Stimulated activated CD4-positive, alpha-beta T cell treated with anti-CD3 and anti-CD28 coated beads, Interleukin-1b, Interleukin-23, amount 100 ng/mL, for 4 hours (primary cell): ENCODE results near the gene PTPN7.
"Not testable (repeated sequence)": the region's sequence is repeated elsewhere in the genome, so short reads cannot be mapped to it uniquely, and the experiment has no call there.

Source experiments
- DNase-seq, 2 donors: peaks; one replicate each; pipeline ENCODE4 v3.0.0-alpha.2; 2020; ENCODE audit warnings: low read depth in 2 of 2

Gene PTPN7

GRCh38 chr1:202189918-202190715, 29.7 kb upstream of the PTPN7 start:
- DNase-seq, result no peak

GRCh38 chr1:202189001-202189790, 28.8 kb upstream of the PTPN7 start:
- peak; percentile 71 to 80 for DNase-seq

- no peak for DNase-seq
Observed at GRCh38 chr1:202187697-202188407, 27.4 kb upstream of the PTPN7 start.

GRCh38 chr1:202187041-202187671, 26.8 kb upstream of the PTPN7 start:
- no peak for DNase-seq

DNA sequence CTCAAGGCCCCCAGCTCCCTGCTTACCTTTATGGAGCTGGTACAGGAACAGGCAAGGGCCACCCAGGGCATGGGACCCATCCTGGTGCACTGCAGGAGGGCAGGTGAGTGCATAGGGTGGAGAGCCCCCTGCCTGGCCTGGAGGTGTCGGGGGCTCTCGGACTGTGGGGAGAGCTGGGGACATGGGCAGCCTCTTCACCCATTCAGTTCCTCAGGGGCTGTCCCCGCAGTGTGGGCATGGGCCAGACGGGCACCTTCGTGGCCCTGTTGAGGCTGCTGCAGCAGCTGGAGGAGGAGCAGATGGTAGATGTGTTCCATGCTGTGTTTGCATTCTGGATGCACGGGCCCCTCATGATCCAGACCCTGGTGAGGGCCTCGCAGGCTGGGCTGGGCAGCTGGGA, 25.9 kb upstream of the PTPN7 start:
- no peak for DNase-seq

DNA sequence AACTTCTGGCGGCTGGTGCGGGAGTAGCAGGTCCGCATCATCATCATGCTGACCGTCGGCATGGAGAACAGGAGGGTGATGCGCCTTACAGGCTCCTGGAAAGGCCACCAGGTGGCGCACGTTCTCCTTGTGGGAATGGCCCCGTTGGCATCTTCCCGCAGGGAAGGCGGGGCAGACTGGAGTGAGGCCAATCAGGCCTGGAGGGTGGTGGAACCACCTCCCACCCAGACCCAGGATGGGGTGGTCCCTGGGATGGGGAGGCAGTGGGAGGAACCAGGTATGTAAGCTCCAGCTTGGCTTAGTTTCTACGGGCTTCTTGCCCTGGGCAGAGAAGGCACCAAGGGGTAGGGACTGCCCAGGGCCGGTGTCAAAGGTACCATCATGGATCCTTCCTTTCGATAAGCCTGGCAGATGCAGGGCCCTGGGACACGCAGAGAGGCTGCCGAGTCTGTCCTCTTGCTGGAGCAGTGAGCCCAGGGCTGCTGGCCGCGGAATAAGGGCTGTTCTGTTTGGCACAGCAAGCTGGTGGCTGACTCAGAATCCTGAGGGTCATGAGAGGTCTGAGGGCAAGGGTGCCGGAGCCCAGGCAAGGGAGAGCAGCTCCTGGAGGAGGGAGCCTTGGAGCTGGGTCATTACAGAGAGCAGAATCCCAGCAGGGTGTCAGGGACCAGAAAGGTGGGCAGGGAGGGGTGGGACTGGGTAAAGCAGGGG, 24.5 kb upstream of the PTPN7 start:
- peak; percentile 55 to 72 for DNase-seq

- DNase-seq, result no peak
Observed at GRCh38 chr1:202182040-202182877, 21.9 kb upstream of the PTPN7 start.

DNA sequence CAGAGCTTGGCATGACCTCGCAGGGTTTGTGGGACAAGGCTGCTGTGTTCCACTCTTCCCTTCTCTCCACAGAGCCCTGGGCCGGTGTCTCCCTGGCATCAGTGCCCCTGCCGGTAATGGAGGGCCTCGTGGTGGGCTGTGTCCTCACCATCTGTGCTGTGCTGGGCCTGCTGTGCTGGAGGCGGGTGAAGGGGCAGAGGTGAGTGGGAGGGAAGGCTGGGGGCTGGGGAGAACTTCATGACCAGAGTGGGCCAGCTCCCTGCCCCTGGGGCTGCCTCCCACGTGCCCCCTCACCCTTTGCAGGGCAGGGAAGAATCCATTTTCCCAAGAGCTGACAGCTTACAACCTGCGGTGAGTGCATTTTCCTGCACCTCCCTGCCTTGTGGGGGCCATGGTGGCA, 21.2 kb upstream of the PTPN7 start:
- DNase-seq, result no peak

DNA sequence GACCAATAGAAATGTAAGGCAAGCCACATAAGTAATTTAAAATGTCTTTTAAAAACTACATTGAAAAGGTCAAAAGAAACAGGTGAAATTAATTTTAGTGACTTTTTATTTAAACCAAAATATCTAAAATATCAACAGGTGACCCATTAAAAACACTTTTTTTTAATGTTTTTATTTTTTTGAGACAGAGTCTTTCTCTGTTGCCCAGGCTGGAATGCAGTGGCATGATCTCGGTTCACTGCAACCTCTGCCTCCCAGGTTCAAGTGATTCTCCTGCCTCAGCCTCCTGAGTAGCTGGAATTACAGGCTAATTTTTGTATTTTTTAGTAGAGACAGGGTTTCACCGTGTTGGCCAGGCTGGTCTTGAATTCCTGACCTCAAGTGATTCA, 20.3 kb upstream of the PTPN7 start:
- DNase-seq, result not testable (repeated sequence)

- no peak for DNase-seq
Observed at GRCh38 chr1:202179828-202180750, 19.7 kb upstream of the PTPN7 start.

DNA sequence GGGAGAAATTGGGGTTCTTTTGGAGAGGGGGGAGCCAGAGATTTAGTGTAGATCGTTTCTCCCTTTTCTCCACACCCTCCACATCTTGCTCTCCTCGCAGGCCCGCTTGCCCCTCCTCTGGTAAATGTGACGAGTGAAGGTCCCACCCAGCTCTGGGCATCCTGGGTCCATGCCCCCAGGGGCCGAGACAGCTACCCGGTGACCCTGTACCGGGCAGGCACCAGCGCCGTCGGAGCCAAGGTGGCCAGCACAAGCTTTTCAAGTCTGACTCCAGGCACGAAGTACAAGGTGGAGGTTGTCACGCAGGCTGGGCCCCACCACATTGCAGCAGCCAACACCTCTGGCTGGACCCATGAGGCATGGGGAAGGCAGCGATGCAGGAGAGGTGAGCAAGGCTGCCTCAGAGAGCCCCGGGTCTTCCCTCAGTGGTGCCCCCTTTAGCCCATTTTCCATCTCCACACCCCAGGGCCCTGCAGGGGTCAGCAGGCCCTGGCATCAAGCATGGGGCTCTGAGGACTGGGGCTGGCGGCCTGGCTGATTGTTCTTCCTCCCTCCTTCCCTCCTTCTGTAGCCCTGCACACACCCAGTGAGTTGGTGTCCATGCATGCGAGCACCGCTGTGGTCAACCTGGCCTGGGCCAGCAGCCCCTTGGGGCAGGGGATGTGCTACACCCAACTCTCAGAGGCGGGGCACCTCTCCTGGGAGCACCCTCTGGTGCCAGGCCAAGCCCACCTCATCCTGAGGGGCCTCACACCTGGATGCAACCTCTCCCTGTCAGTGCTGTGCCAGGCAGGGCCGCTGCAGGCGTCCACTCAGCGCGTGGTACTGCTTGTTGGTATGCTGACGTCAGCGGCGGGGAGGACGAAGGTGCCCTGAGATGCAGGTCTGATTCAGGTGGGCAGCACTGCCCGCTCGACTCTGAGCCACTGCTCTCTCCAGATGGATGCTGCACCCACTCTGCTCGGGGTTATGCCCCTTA, 16.8 kb upstream of the PTPN7 start:
- no peak for DNase-seq

- DNase-seq, result no peak
Observed at GRCh38 chr1:202173993-202174392, 13.6 kb upstream of the PTPN7 start.

- DNase-seq, result no peak
Observed at GRCh38 chr1:202172015-202172355, 11.6 kb upstream of the PTPN7 start.

- DNase-seq, result no peak
Observed at GRCh38 chr1:202171292-202172014, 11.1 kb upstream of the PTPN7 start.

DNA sequence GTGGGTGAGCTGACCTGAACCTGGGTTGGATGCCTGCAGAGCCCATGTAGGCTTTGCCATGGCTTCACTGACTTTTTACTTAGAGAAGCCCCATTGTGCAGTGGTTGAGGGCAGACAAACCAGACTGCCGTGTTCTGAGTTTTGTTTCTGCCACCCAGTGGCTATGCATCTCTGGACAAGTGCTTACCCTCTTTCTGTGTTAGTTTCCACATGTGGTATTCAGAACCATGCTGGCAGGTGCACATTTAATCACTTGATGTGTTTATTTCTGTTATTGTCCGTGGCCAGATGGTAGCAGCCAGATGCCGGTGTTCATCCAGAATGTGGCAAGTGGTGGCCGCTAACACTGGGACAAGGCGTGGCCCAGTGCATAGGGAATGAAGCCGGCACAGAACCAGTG, 10.3 kb upstream of the PTPN7 start:
- DNase-seq, result no peak

GRCh38 chr1:202168861-202169260, 8.5 kb upstream of the PTPN7 start:
- no peak for DNase-seq

DNA sequence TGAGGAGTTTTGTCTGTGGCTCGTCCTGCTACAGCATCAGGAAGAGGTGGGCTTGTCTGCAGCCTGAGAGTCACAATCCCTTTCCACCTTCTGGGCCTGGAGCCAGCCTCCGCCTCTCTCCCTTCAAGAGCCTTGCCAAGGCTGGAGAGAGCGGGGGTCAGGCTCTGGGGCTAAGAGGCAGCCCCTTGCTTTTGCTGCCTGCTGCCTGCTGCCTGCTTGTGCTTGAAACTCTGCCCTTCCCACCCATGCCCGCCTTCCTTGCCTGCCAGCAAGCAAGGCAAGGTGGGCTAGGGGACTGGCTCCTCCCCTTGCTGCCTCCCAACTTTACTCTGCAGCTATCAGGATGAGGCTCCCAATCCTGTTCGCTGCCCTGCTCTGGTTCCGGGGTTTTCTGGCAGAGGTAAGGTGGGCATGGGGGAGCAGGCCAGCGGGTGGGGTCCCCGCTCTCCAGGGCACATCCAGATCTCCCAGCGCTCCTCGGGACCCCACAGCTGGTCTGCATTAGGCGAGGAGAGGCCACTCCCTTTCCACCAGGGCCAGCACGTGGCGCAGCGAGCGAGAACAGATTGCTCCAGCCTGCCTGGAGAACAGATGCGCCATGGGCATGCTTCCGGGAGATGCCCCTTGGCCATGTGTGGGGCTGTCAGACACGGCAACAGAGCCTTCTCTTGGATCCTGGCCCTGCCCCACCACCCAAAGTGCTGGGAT, 7.5 kb upstream of the PTPN7 start:
- DNase-seq, result no peak
